GM06990 (cell line): ENCODE measurements around the gene GET4.

Experiments
- DNase-seq: peaks from one replicate; pipeline ENCODE4 v3.0.0-alpha.2; 2011; ENCODE audit not compliant: insufficient read length; ENCODE audit errors: extremely low read depth
- H3K27me3 ChIP-seq: replicated peaks from 2 replicates; pipeline ENCODE4 v1.6.0; 2011; ENCODE audit warnings: low read length; ENCODE audit not compliant: control insufficient read depth, insufficient read depth
- H3K36me3 ChIP-seq: 2 replicates; pipeline ENCODE4 v1.5.1; 2011; ENCODE audit warnings: low read length; ENCODE audit not compliant: control insufficient read depth, insufficient read depth
- H3K4me3 ChIP-seq: replicated peaks from 2 replicates; pipeline ENCODE4 v1.5.1; 2011; ENCODE audit warnings: low read depth, mild to moderate bottlenecking, control low read depth, low read length
- CTCF ChIP-seq: IDR thresholded peaks from 2 replicates; pipeline ENCODE4 v1.5.1; 2011; ENCODE audit warnings: low read length, control low read depth, mild to moderate bottlenecking, inconsistent platforms; ENCODE audit not compliant: insufficient read depth, poor library complexity, severe bottlenecking

Gene GET4

GRCh38 chr7:887488-887820, 11.1 kb downstream of the GET4 start:
- no peak overlapping the region for H3K4me3 ChIP-seq
- H3K27me3 ChIP-seq, result no peaks in the 10 kb centered on the region
- TF ChIP-seq CTCF, result no peak
- peaks cover 38% of the 10 kb centered on the region for H3K36me3 ChIP-seq
- DNase-seq, result no peak

GRCh38 chr7:888081-889024, 12.0 kb downstream of the GET4 start:
- no peak overlapping the region for H3K4me3 ChIP-seq
- H3K36me3 ChIP-seq, result peaks cover 42% of the 10 kb centered on the region
- no peak for DNase-seq

GRCh38 chr7:889025-889390, 12.7 kb downstream of the GET4 start:
- Histone ChIP-seq H3K27me3 (no peaks in the 10 kb centered on the region), H3K36me3 (peaks cover 46% of the 10 kb centered on the region), H3K4me3 (no peak overlapping the region)
- TF ChIP-seq CTCF, result no peak
- DNase-seq, result no peak

More at GRCh38 chr7:888081-889024, 12.0 kb downstream of the GET4 start:
- no peak for TF ChIP-seq CTCF
- no peaks in the 10 kb centered on the region for H3K27me3 ChIP-seq

- DNase-seq, result no peak
- Histone ChIP-seq H3K27me3 (no peaks in the 10 kb centered on the region), H3K4me3 (no peak overlapping the region), H3K36me3 (peaks cover 49% of the 10 kb centered on the region)
- TF ChIP-seq CTCF, result no peak
Measured at GRCh38 chr7:889391-889790, 13.0 kb downstream of the GET4 start.

- Histone ChIP-seq H3K27me3 (no peaks in the 10 kb centered on the region), H3K4me3 (no peak overlapping the region), H3K36me3 (peaks cover 58% of the 10 kb centered on the region)
- TF ChIP-seq CTCF, result no peak
- DNase-seq, result no peak
Measured at GRCh38 chr7:890868-891267, 14.5 kb downstream of the GET4 start.
